ENCODE results near the gene EVI5. TPM values are rescaled to one million over a fixed set of nuclear protein-coding genes. Genes with fewer than 3 reads are reported as not detected.
"Not testable (repeated sequence)": the region's sequence is repeated elsewhere in the genome, so short reads cannot be mapped to it uniquely, and the experiment has no call there.

Gene EVI5
- polyA plus RNA-seq, 4 donors: 18.6 to 21.8 (median 21.3) TPM

- DNase-seq (ENCODE audit: low read depth in 4 of 4, low spot score in 3 of 4): no peak
These were observed 83.8 kb downstream of the EVI5 start for GRCh38 chr1:92701147-92701546.

DNA sequence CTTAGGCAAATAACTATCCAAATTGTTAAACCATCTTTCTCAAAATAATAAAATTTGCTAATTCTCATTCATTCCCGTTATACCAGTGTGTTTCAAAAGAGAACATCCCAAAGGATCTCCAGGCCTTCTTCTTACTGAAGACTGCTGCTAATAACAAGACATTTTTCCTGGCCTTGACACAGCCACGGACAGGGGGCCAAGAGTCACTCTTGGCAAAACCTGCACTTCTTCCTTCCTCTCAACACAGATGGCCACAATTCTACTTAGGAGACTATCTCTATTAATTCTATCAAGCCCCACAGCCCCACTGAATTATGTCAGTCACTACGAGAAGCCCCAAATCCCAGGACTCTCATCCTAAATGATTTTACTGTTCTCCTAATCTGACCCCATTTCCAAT lies 86.0 kb downstream of the EVI5 start:
- no peak for DNase-seq (ENCODE audit: low read depth in 4 of 4, low spot score in 3 of 4)

GRCh38 chr1:92695104-92695503 lies 89.8 kb downstream of the EVI5 start:
- DNase-seq (ENCODE audit: low read depth in 4 of 4, low spot score in 3 of 4): no peak

- DNase-seq (ENCODE audit: low read depth in 4 of 4, low spot score in 3 of 4): no peak
These were observed 93.0 kb downstream of the EVI5 start for GRCh38 chr1:92691925-92692324.

DNA sequence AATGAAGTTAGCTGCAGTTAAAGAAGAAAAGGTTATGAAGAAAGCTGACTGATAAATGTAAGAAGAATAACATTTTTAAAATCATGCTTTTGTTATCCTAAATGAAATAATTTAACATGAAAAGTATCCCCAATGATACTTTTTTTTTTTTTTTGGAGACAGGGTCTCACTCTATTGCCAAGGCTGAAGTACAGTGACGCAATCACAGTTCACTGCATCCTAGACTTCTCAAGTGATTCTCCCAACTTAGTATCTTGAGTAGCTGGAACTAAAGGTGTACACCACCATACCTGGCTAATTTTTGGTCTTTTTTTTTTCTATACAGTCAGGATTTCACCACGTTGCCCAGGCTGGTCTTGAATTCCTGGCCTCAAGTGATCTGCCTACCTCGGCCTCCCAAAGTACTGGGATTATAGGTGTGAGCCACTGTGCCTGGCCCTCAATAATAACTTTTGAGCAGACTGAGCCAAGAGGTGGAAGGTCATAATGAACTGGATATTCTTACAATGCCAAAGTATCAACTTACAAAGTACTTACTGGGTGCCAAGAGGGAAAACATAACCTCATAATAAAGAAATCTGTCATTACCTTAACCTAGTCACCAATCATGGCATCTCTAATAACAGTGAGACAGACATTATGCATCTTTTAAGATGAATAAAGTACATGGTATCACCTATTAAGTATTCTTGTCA lies 94.5 kb downstream of the EVI5 start:
- no peak for DNase-seq (ENCODE audit: low read depth in 4 of 4, low spot score in 3 of 4)

- no peak for DNase-seq (ENCODE audit: low read depth in 4 of 4, low spot score in 3 of 4)
These were observed 104.9 kb downstream of the EVI5 start for GRCh38 chr1:92679980-92680379.

GRCh38 chr1:92663775-92664174 lies 121.1 kb downstream of the EVI5 start:
- DNase-seq (ENCODE audit: low read depth in 4 of 4, low spot score in 3 of 4): no peak

DNA sequence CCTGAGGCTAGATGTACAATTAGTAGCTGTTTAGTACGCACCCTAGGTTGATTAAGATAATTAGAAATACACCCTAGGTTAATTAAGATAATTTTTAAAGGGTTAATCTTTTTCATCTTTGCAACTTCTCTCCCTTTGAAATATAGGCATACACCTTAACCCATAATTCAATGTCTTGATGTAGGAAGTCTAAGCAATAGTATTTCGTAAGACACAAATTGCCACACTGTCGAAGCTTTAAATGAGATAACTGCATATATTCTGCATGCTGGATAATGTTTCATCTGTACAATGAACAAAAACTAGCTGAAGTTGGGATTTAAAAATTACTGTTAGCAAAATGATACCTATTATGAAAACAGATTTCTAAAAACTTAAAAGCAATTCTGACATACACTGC lies 122.9 kb downstream of the EVI5 start:
- DNase-seq (ENCODE audit: low read depth in 4 of 4, low spot score in 3 of 4): no peak

DNA sequence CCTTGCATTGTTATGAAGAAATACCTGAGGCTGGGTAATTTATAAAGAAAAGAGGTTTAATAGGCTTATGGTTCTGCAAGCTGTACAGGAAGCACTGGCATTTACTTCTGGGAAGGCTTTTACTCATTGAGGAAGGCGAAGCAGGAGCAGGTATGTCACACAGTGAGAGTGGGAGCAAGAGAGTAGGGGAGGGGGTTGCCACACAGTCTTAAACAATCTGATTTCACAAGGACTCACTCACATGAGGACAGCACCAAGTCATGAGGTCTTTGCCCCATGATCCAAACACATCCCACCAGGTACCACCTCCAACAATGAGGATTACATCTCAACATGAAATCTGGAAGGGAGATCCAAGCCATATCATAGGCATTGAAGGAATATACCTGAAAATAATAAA lies 127.2 kb downstream of the EVI5 start:
- DNase-seq (ENCODE audit: low read depth in 4 of 4, low spot score in 3 of 4): no peak

GRCh38 chr1:92655197-92655801 lies 129.6 kb downstream of the EVI5 start:
- DNase-seq (ENCODE audit: low read depth in 4 of 4, low spot score in 3 of 4): no peak

DNA sequence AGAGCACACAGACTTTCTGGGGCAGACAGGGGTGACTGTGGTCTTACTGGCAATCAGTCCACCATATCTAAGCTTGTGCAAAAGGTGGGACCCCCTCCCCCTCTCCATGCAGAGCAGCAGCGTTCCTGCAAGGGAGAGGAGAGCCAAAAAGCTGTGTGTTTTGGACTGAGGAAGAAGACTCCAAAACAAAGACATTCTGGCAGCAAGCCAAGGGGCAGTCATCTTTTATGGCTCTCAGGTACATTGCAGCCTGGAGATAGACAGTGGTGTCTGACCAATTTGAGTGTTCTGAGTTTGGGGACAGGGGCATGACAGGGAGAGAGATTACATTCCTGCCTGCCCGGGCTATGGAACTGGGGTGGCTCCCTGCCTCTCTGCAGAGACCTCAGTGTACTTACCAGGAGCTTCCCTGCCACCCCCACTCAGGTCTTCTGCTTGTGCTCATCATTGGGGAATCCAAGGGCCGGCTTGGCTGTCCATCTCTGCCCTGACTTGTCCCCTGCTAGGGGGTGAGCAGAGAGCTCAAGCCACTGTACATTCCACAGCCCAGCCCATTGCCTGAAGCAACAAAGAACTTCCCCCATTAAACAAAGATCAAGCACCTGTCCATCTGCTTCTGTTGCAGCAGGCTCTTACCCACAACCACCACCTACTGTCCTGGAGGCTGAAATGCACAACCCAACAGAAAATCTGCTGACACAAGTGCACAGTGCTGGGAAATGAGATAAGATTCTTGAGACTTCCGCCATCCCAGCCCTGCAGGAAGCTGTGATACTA lies 131.1 kb downstream of the EVI5 start:
- DNase-seq (ENCODE audit: low read depth in 4 of 4, low spot score in 3 of 4): no peak

DNA sequence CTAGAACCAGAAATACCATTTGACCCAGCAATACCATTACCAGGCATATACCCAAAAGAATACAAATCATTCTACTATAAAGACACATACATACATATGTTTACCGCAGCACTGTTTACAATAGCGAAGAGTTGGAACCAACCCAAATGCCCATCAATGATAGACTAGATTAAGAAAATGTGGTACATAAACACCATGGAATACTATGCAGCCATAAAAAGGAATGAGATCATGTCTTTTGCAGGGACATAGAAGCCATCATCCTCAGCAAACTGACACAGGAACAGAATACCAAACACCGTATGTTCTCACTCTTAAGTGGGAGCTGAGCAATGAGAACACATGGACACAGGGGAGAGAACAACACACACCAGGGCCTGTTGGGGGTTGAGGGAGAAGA lies 144.2 kb downstream of the EVI5 start:
- DNase-seq (ENCODE audit: low read depth in 4 of 4, low spot score in 3 of 4): not testable (repeated sequence)

- DNase-seq (ENCODE audit: low read depth in 4 of 4, low spot score in 3 of 4): no peak
These were observed 146.4 kb downstream of the EVI5 start for GRCh38 chr1:92638498-92638897.

GRCh38 chr1:92635203-92635602 lies 149.7 kb downstream of the EVI5 start:
- not testable (repeated sequence) for DNase-seq (ENCODE audit: low read depth in 4 of 4, low spot score in 3 of 4)

GRCh38 chr1:92623187-92623778 lies 161.6 kb downstream of the EVI5 start:
- DNase-seq (ENCODE audit: low read depth in 4 of 4, low spot score in 3 of 4): no peak

DNA sequence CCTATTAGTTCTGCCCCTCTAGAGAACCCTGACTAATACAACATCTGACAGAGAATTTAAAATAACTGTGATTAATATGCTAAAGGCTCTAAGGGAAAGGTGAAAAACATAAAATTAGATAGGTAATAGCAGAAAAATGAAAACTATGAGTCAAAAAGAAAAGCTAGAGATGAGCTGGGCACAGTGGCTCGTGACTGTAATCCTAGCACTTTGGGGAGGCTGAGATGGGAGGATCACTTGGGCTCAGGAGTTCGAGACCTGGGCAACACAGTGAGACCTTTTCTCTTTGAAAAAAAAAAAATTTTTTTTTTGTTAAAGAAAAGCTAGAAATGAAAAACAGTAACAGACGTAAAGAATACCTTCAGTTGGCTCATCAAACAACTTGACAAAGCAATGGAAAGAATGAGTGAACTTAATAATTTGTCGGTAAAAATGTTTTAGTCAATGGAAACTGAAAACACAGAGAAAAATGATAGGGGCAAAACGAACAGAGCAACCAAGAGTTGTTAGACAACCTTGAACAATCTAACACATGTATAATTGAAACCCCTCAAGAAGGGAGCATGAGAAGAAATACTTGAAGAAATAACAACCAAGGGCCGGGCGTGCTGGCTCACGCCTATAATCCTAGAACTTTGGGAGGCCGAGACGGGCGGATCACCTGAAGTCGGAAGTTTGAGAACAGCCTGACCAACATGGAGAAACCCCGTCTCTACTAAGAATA lies 165.3 kb downstream of the EVI5 start:
- no peak for DNase-seq (ENCODE audit: low read depth in 4 of 4, low spot score in 3 of 4)

- DNase-seq (ENCODE audit: low read depth in 4 of 4, low spot score in 3 of 4): no peak
These were observed 183.9 kb downstream of the EVI5 start for GRCh38 chr1:92601044-92601443.

GRCh38 chr1:92599184-92599583 lies 185.7 kb downstream of the EVI5 start:
- DNase-seq (ENCODE audit: low read depth in 4 of 4, low spot score in 3 of 4): no peak

- not testable (repeated sequence) for DNase-seq (ENCODE audit: low read depth in 4 of 4, low spot score in 3 of 4)
These were observed 195.5 kb downstream of the EVI5 start for GRCh38 chr1:92589361-92589760.

GRCh38 chr1:92587445-92587844 lies 197.5 kb downstream of the EVI5 start:
- no peak for DNase-seq (ENCODE audit: low read depth in 4 of 4, low spot score in 3 of 4)

DNA sequence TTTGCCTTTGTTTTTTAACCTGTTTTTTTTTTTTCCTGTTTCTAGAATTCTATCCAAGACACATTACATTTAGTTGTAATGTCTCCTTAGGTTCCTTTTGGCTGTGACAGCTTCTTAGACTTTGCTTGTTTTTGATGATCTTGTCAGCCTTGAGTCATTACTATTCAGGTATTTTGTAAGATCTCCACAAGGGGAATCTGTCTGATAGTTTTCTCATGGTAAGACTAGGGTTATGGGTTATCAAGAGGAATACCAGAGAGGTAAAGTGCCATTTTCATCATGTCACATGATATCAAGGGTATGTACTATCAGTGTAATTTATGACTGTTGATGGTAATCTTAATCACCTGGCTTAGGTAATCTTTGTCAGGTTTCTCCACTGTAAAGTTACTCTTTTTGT lies 199.1 kb downstream of the EVI5 start:
- no peak for DNase-seq (ENCODE audit: low read depth in 4 of 4, low spot score in 3 of 4)

Measured in right renal pelvis (tissue), 4 donors.